HG02642 (cell line): ENCODE results near the gene BPIFB2.
"Not testable (repeated sequence)": the region's sequence is repeated elsewhere in the genome, so short reads cannot be mapped to it uniquely, and the experiment has no call there.

Experiments used
- ATAC-seq: cut with Tn5 transposase; IDR thresholded peaks from one replicate; pipeline ENCODE4 v1.9.1; 2021; ENCODE audit warnings: mild to moderate bottlenecking; ENCODE audit not compliant: unreplicated experiment, poor library complexity

The BPIFB2 gene

GRCh38 chr20:33007376-33008335 lies at the start of gene BPIFB2:
Gene BPIFB2 (plus strand): TSS chr20:33007704. CDS start chr20:33008575, 871 bp downstream.
- no peak for ATAC-seq

GRCh38 chr20:32958574-32958973 lies 48.9 kb upstream of the BPIFB2 start:
- ATAC-seq = no peak

- no peak for ATAC-seq
Observed at GRCh38 chr20:32959351-32960221, 47.9 kb upstream of the BPIFB2 start.

DNA sequence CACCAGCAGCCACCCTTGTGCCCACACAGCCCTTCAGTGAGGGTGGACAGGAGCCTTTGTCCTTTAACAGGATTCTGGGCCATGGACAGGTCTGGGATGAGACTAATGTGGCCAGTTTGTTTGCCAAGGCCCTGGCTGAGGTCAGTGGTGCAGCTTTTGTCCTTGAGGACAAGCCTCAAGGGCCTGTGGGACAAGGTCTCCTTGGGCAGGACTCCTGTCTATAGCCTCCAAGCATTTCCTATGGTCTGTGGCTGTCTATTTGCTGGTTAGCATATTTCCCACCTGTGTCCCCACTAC lies 47.3 kb upstream of the BPIFB2 start:
- ATAC-seq = no peak

DNA sequence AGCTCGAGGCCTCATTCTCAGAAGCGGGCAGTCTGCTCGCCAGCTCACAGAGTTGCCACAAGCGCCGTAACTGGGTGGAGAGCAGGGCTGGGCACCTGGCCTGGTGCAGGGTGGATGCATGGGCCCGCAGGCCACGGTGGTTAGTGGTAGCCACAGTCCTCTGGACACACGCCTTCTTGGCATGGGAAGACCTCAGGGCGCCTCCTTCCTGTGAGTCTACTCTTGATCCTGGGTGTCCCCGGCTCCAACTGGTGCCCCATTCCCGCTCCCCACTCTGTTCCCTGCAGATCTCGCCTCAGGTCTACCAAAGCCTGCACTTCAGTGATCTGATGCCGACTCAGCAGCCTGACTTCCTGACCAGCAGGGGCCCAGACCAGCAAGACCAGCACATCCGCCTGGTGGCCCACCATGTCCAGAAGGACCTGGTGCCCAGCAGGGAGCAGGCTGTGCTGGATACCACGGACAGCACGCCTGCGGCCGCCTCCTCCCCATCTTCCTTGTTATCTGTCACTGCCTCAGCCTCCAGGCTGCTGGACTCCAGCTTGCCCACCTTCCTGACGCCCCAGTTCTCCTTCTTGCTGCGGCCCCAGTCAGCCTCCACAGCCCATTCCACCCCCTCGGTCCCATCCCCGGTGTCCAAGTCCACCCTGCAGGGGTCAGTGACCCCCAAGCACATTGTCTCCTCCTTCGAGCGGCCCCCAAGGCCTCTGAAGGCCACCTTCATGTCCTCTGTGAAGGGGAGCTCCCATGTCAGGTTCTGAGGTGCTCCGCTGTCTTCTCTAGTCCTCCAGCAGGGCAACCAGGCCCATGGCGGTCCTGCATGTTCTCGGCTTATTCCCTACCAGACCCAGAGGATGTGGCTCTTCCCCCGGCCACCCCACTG lies 46.4 kb upstream of the BPIFB2 start:
- no peak for ATAC-seq

DNA sequence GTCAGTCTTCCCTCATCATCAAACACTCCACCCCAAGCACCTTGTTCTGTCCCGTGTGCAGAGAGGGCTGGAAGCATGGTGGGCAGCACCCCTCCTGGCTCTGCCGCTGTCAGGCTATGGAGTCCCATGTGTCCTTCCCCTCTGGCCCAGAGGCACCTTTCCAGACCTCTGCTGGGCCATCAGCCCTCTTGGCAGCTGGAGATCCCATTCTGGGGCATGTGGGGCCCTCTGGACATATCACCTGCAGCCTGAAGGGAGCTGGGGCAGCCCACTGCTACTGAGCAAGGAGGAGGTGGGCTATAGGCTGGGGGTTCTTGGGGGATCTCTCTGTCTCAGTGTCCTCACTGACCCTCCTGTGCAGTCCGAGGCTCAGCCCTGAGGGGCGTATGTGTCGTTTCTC lies 45.5 kb upstream of the BPIFB2 start:
- ATAC-seq = no peak

GRCh38 chr20:32962646-32963045 lies 44.9 kb upstream of the BPIFB2 start:
- not testable (repeated sequence) for ATAC-seq

DNA sequence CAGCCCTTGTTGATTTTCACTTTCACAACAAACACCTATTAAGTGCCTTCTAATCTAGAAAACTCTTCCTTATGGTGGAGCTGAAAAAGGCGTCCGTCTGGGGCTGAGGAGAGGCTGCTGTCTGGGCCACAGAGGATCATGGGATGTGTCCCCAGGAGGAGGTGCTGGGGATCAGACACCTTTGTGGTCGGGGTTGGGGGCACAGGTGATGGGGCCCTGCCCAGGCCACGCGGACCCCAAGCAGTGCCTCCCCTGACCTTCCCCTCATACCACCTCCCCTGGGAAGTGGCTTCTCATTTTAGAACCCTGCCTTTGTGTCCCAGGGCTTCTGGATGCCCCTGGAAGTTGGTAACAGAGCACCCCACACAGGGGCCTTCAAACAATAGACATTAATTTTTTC lies 44.3 kb upstream of the BPIFB2 start:
- ATAC-seq = no peak

DNA sequence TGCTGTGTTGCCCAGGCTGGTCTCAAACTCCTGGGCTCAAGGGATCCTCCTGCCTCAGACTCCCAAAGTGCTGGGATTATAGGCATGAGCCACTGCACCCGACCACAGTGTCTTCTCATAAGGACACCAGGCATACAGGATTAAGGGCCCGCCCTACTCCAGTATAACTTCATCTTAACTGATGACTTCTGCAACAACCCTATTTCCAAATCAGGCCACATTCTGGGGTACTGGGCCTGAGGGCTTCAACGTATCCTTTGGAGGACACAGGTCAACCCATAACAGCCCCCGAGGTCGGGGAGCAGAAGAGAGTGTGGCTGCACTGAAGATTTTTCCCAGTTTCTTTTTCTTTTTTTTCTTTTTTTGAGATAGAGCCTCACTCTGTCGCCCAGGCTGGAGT lies 42.9 kb upstream of the BPIFB2 start:
- ATAC-seq = no peak

- no peak for ATAC-seq
Observed at GRCh38 chr20:32965115-32965514, 42.4 kb upstream of the BPIFB2 start.

DNA sequence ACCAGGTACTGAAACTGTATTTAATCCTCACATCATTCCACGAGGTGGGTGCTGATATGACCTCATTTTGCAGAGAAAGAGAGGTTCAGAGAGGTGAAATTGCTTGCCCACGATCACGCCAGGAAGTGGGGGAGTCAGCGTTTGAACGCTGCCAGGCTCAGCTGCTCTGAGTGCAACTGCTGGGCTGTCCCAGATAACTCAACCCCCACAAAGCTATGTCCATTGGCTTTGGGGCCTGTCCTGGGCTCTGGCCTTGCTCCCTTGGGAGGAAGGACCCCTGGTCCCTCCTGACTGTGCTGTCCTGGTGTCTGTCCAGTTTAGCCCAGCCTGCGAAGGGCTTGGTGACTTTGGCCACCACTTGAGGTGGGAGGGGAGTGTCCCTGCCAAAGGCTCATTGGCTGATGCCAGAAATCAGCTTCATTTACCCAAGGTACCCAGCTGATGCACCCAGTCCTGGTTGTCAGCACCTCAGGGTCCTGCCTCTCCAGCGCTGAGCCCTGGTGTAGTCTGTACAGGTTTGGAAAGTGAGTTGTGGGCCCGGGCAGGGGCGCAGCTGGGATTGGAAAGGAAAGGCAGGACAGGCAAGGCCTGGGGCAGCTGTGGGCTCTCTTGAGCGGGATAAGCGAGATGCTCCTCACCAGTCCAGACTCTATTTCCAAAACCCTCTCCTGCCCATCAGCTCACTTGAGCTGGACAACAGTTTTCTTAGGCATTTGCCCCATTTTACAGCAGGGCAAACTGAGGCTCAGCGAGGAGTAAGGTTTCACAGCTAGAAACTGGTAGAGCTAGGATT lies 41.7 kb upstream of the BPIFB2 start:
- ATAC-seq = no peak

GRCh38 chr20:32966382-32966781 lies 41.1 kb upstream of the BPIFB2 start:
- ATAC-seq = no peak

- no peak for ATAC-seq
Observed at GRCh38 chr20:32966881-32967781, 40.4 kb upstream of the BPIFB2 start.

DNA sequence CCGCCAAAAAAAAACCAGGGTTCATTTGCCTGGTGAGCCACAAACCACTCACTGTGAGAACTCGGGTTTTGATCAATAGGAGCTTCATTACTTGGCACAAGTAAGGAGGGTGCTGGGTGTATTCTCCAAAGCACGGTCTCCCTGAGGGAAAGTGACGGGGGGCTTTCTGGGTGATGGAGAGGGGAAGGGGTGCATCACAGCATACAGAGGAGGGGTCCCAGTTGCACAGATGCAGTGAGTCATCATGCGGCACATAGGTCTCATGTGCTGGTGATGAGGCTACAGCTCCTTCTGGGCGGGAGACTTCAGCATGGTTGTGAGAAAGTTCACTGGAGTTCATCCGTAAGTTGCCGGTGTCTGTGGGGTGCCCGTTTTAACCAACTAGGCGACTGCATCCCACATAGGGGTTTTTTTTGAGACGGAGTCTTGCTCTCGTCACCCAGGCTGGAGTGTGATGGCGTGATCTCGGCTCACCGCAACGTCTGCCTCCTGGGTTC lies 39.5 kb upstream of the BPIFB2 start:
- no peak for ATAC-seq

GRCh38 chr20:32968478-32969241 lies 38.8 kb upstream of the BPIFB2 start:
- ATAC-seq = no peak

GRCh38 chr20:32969356-32970114 lies 38.0 kb upstream of the BPIFB2 start:
- no peak for ATAC-seq
